ENCODE measurements around the gene EMC6. TPM values are rescaled to one million over a fixed set of nuclear protein-coding genes. Genes with fewer than 3 reads are reported as not detected.

Gene EMC6
- total and polyA plus RNA-seq, 2 of the 13 experiments (the other 11 are each of a cell fraction or from before 2014, with no cell fraction given), result 45.1 to 47.7 TPM

DNA sequence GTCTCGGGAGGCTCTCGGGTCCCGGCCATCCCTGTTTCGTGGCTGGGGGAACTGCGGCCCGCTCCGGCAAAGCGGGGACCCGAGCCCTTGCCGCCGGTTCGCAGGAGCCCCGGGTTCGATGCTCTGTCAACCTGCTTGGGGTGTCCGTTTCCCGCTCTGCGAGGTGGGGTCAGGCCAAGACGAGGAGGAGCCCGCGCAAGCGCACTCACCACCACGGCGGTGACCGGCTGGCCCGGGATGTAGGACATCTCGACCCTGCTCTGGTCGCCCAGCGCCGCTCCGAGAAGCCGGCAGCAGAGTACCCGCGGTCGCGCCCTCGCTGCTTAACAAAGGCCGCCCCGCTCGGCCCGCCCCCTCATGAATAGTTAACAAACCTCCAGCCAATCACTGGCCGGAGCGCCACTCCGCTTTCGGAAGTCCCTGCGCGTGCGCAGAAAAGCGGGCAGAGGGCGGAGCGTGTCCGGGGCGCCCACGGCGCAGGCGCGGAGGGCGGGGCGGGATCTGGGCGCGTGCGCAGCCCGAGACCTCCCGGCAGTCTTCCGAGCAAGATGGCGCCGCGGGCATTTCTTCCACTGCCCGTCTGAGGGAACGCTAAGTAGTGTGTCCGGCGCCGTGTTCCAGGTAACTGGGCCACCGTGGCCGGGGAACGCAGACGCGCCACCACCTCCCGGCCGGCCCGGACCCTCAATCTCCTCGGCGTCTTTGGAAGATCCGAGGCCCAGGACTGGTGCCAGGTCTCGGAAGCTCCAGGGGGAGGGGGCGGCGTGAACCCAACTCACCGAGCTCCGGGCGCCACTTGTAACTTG is at the start of gene EMC6, which contains the start of gene TAX1BP3 (continued):
- TF ChIP-seq, protein P1, sequence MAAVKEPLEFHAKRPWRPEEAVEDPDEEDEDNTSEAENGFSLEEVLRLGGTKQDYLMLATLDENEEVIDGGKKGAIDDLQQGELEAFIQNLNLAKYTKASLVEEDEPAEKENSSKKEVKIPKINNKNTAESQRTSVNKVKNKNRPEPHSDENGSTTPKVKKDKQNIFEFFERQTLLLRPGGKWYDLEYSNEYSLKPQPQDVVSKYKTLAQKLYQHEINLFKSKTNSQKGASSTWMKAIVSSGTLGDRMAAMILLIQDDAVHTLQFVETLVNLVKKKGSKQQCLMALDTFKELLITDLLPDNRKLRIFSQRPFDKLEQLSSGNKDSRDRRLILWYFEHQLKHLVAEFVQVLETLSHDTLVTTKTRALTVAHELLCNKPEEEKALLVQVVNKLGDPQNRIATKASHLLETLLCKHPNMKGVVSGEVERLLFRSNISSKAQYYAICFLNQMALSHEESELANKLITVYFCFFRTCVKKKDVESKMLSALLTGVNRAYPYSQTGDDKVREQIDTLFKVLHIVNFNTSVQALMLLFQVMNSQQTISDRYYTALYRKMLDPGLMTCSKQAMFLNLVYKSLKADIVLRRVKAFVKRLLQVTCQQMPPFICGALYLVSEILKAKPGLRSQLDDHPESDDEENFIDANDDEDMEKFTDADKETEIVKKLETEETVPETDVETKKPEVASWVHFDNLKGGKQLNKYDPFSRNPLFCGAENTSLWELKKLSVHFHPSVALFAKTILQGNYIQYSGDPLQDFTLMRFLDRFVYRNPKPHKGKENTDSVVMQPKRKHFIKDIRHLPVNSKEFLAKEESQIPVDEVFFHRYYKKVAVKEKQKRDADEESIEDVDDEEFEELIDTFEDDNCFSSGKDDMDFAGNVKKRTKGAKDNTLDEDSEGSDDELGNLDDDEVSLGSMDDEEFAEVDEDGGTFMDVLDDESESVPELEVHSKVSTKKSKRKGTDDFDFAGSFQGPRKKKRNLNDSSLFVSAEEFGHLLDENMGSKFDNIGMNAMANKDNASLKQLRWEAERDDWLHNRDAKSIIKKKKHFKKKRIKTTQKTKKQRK (IDR thresholded peaks at IDR 0.05; ENCODE audit: low read length), result no peak
- 0 out of 2 replicates have a peak, but pooled peaks have one; percentile 15 for TF ChIP-seq ZNF530 (CRISPR knock-in tag; IDR thresholded peaks at IDR 0.05; ENCODE audit: low read depth)
- TF ChIP-seq ZNF879 (CRISPR knock-in tag; IDR thresholded peaks at IDR 0.05), result peak; percentile 32; the same call in 1 of the 2 replicates
- TF ChIP-seq, protein P2, sequence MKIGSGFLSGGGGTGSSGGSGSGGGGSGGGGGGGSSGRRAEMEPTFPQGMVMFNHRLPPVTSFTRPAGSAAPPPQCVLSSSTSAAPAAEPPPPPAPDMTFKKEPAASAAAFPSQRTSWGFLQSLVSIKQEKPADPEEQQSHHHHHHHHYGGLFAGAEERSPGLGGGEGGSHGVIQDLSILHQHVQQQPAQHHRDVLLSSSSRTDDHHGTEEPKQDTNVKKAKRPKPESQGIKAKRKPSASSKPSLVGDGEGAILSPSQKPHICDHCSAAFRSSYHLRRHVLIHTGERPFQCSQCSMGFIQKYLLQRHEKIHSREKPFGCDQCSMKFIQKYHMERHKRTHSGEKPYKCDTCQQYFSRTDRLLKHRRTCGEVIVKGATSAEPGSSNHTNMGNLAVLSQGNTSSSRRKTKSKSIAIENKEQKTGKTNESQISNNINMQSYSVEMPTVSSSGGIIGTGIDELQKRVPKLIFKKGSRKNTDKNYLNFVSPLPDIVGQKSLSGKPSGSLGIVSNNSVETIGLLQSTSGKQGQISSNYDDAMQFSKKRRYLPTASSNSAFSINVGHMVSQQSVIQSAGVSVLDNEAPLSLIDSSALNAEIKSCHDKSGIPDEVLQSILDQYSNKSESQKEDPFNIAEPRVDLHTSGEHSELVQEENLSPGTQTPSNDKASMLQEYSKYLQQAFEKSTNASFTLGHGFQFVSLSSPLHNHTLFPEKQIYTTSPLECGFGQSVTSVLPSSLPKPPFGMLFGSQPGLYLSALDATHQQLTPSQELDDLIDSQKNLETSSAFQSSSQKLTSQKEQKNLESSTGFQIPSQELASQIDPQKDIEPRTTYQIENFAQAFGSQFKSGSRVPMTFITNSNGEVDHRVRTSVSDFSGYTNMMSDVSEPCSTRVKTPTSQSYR (CRISPR knock-in tag; IDR thresholded peaks at IDR 0.05; ENCODE audit: borderline replicate concordance), result no peak
- TF ChIP-seq TCF7 (IDR thresholded peaks at IDR 0.05; ENCODE audit: low read depth), result no peak
- TF ChIP-seq, protein P3, sequence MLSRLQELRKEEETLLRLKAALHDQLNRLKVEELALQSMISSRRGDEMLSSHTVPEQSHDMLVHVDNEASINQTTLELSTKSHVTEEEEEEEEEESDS (CRISPR knock-in tag; IDR thresholded peaks at IDR 0.05; ENCODE audit: borderline replicate concordance), result peak; percentile 11; the same call in 1 of the 2 replicates
- TF ChIP-seq, protein P4, sequence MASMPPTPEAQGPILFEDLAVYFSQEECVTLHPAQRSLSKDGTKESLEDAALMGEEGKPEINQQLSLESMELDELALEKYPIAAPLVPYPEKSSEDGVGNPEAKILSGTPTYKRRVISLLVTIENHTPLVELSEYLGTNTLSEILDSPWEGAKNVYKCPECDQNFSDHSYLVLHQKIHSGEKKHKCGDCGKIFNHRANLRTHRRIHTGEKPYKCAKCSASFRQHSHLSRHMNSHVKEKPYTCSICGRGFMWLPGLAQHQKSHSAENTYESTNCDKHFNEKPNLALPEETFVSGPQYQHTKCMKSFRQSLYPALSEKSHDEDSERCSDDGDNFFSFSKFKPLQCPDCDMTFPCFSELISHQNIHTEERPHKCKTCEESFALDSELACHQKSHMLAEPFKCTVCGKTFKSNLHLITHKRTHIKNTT (CRISPR knock-in tag; IDR thresholded peaks at IDR 0.05), result 0 out of 2 replicates have a peak, but pooled peaks have one; percentile 77
- peak; percentile 99 for TF ChIP-seq TAF1 (CRISPR knock-in tag; IDR thresholded peaks at IDR 0.05)
- TF ChIP-seq, protein P5, sequence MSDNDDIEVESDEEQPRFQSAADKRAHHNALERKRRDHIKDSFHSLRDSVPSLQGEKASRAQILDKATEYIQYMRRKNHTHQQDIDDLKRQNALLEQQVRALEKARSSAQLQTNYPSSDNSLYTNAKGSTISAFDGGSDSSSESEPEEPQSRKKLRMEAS (IDR thresholded peaks at IDR 0.05), result peak; percentile 24; the same call in 1 of the 2 replicates
- TF ChIP-seq HOXD1 (CRISPR knock-in tag; IDR thresholded peaks at IDR 0.05), result peak; percentile 71; the same call in 1 of the 2 replicates
- TF ChIP-seq, protein P6, sequence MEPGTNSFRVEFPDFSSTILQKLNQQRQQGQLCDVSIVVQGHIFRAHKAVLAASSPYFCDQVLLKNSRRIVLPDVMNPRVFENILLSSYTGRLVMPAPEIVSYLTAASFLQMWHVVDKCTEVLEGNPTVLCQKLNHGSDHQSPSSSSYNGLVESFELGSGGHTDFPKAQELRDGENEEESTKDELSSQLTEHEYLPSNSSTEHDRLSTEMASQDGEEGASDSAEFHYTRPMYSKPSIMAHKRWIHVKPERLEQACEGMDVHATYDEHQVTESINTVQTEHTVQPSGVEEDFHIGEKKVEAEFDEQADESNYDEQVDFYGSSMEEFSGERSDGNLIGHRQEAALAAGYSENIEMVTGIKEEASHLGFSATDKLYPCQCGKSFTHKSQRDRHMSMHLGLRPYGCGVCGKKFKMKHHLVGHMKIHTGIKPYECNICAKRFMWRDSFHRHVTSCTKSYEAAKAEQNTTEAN (CRISPR knock-in tag; conservative IDR thresholded peaks at IDR 0.05), result peak; percentile 55
- peak; percentile 69; the same call in 1 of the 2 replicates for TF ChIP-seq ZNF616 (CRISPR knock-in tag; IDR thresholded peaks at IDR 0.05; ENCODE audit: low read depth)
- TF ChIP-seq EP300 (IDR thresholded peaks at IDR 0.05; ENCODE audit: low read depth in 2 of 2, low read length in 2 of 2), result no peak
- TF ChIP-seq EP300 (CRISPR knock-in tag; IDR thresholded peaks at IDR 0.05; ENCODE audit: borderline replicate concordance), result no peak
- peak; percentile 47; the same call in 1 of the 2 replicates for TF ChIP-seq BORCS8-MEF2B (CRISPR knock-in tag; IDR thresholded peaks at IDR 0.05)
- peak; percentile 89 for TF ChIP-seq NFYB (CRISPR knock-in tag; IDR thresholded peaks at IDR 0.05)
- TF ChIP-seq MEIS1 (CRISPR knock-in tag; IDR thresholded peaks at IDR 0.05; ENCODE audit: borderline replicate concordance), result no peak; the same call in none of the 2 replicates
- TF ChIP-seq, protein P7, sequence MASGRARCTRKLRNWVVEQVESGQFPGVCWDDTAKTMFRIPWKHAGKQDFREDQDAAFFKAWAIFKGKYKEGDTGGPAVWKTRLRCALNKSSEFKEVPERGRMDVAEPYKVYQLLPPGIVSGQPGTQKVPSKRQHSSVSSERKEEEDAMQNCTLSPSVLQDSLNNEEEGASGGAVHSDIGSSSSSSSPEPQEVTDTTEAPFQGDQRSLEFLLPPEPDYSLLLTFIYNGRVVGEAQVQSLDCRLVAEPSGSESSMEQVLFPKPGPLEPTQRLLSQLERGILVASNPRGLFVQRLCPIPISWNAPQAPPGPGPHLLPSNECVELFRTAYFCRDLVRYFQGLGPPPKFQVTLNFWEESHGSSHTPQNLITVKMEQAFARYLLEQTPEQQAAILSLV (CRISPR knock-in tag; IDR thresholded peaks at IDR 0.05; ENCODE audit: borderline replicate concordance), result peak; percentile 52; the same call in 1 of the 2 replicates

Data from HepG2 (cell line).